Lower leg skin (tissue), 3 donors: ENCODE data around the gene TET1.

ENCODE experiments used
- CTCF ChIP-seq, 3 donors: fragments of 450-650 bp; IDR thresholded peaks; one replicate each; pipeline ENCODE4 v1.5.1; 2016; ENCODE audit warnings: antibody characterized with exemption in 3 of 3, mild to moderate bottlenecking in 3 of 3, moderate library complexity in 2 of 3
- POLR2A ChIP-seq, 2 donors: fragments of 450-650 bp; IDR thresholded peaks; one replicate each; pipeline ENCODE4 v1.6.1; 2016 to 2017; ENCODE audit warnings: antibody characterized with exemption in 2 of 2, mild to moderate bottlenecking in 1 of 2, moderate library complexity in 1 of 2

- TF ChIP-seq CTCF (IDR thresholded peaks at IDR 0.05) (no peak), POLR2A (IDR thresholded peaks at IDR 0.05) (no peak)
Observed at GRCh38 chr10:68725016-68725415, 164.9 kb downstream of the TET1 start.
